HG03469 (cell line): ENCODE measurements around the gene SPSB2.
"Not testable (repeated sequence)": the region's sequence is repeated elsewhere in the genome, so short reads cannot be mapped to it uniquely, and the experiment has no call there.

Experiments used
- ATAC-seq: cut with Tn5 transposase; IDR thresholded peaks from one replicate; pipeline ENCODE4 v1.9.1; 2021; ENCODE audit warnings: mild to moderate bottlenecking, moderate library complexity, moderate number of reproducible peaks; ENCODE audit not compliant: unreplicated experiment

SPSB2 gene

DNA sequence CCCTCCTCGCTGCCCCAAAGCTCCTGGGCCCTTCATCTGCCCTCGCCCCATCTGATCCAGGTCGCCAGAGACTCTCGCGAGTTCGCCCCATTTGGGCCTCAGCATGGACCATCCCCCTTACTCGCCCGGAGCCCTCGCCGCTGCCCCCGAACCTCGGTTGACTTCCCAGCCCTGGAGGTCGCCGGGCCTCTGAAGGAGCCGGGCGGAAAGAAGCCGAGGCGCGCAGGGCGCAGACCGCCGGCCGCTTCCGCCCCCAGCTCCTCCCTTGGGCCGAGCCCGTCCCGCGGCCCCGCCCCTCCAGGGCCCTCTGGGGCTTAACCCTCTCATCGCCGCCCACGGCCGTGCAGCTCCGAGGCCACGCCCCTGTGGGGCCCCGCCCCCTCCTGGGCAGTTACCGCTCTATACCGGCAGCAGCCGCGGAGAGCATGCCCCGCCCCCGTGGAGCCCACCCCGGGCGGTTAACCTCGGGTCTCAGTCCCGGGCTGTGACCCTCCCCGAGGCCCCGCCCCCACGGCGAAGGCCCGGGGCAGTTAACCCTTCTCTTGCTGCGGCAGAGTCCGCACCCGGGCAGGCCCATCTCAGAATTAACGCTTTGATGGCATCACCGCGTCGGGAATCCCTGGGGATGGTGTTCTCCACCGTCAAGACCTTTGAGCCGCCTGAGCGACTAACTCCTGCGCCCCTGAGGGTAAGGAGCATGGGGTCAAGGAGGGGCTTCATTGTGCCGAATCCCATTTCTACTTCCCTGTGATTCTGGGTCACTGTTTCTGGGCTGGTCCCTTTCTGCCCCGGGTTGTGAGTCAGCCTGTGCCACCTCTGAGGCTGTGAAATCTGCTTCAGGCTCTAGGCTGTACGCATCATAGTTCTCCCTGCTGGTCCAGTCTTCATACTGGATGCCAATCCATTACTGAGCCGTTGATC is at the start of gene SPSB2:
SPSB2 (minus strand) TSS at position 210 of the 921 bp plus-strand sequence. CDS start 402 bp downstream, outside the sequence.
- peak; percentile 53 for ATAC-seq

DNA sequence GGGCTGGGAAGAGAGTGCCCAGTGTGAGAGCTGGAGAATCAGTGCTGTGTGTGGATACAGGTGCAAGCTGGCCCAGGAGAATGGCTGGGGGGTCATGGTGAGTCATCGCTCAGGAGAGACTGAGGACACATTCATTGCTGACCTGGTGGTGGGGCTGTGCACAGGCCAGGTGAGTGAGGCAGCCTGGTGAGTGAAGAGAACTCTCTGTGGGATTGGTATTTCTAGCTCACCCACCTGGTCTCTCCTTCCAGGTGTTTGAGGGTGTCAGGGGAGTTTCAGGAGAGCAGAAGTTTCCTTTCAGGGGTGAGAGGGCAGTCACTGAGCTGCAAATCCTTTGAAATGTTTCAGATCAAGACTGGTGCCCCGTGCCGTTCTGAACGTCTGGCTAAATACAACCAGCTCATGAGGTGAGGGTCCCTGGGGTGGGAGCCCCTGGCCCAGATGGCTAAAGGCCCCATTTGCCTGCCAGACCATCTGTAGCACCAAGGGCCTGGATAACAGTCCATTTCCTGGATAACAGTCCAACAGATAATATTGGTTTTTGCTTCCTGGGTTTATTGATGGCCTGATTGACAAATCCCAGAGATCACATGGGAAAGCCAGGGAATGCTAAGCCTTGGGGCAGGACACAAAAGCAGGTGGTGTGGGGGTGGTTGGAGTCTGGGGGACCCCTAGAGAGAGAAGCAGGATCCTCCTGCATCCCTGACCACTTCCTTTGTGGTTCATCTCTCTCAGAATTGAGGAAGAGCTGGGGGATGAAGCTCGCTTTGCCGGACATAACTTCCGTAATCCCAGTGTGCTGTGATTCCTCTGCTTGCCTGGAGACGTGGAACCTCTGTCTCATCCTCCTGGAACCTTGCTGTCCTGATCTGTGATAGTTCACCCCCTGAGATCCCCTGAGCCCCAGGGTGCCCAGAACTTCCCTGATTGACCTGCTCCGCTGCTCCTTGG is 49.2 kb upstream of the SPSB2 start:
- no peak for ATAC-seq

- no peak for ATAC-seq
These were observed 48.4 kb upstream of the SPSB2 start for GRCh38 chr12:6921539-6921938.

GRCh38 chr12:6919588-6919987 is 46.5 kb upstream of the SPSB2 start:
- ATAC-seq, result no peak

GRCh38 chr12:6917491-6918231 is 44.6 kb upstream of the SPSB2 start:
- no peak for ATAC-seq

DNA sequence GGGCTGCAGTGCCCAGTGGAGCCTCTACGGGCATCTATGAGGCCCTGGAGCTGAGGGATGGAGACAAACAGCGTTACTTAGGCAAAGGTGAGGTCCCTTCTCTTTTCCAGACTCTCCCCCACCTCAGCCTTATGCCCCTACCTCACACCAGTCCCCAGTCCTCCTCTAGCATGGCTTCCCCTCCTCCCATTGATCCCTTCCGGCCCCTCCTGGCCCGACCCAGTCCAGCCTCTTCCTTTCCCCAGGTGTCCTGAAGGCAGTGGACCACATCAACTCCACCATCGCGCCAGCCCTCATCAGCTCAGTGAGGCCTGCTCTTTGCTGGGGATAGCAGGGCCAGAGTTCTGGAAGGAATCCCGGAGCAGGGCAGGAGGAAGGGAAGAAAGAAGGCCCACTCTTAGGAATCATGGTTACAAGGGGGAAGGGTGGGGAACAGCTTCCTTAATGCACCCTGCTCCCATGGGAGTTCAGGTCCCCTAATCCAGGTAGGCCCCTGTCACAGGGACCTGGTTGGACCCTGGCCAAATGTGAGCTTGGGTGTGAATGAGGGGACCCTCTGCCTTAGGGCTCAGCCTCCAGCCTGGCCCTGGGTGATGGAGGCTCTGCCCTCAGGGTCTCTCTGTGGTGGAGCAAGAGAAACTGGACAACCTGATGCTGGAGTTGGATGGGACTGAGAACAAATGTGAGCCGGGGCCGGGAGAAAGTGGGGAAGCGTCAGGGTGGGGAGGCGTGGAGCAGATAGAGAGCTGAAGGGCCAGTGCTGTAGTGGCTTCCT is 43.5 kb upstream of the SPSB2 start:
- no peak for ATAC-seq

DNA sequence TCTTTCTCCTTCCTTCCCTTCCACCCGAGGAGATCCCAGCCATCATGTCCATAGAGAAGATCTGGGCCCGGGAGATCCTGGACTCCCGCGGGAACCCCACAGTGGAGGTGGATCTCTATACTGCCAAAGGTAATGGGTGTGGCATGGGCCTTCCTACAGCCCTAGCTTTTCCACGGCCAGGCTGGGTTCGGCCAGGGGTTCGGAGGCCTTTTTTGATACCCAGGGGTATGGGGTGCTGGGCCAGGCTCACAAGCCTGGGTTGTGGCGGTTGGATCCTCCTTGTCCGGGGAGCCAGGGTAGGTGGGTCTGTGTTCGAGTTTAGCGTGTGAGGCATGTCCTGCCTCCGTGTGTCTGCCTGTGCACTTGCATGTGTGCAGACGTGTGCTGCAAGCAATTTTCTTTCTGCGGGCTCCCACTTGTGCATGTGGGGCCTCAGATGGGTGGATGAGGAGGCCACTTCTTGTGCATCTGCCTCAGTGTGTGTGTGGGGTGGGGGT is 42.7 kb upstream of the SPSB2 start:
- ATAC-seq, result no peak

DNA sequence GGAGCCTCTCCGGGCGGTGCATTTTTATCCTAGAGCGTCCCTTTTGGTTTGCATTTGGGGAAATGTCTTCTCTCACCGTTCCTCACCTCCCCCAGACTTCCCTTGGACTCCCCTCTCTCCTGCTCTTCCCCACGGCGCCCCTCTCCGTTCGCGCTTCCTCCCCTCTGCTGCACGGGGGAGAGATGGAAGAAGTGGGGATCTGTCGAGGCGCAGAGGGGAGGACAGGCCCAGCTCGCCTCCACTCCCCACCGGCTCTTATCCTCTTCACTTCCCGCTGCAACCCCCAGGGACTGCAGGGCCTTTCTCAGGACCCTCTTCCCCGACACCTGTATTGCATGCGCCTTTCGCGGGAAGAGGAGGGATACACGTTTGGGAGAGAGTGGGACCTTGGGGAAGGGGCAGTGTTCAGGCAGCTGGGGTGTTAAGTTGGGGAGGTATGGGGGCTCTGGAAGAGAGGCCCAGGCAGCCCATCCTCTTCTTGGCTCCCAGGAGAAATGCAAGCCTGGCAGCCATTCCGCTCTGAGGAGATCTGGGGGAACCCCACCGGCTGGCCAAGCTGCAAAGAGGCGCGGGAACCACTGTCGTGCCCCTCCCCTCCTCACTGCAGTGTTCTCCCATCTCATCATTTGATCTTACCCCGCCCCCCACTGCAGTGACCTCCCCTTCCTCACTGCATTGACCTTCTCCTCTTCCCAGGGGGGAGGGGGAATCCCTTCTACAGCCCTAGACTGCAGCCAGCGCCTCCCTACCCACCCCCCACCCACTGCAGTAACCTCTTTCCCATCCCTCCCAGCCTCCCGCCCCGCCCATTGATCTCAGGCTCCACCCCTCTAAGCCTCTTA is 42.1 kb upstream of the SPSB2 start:
- no peak for ATAC-seq

DNA sequence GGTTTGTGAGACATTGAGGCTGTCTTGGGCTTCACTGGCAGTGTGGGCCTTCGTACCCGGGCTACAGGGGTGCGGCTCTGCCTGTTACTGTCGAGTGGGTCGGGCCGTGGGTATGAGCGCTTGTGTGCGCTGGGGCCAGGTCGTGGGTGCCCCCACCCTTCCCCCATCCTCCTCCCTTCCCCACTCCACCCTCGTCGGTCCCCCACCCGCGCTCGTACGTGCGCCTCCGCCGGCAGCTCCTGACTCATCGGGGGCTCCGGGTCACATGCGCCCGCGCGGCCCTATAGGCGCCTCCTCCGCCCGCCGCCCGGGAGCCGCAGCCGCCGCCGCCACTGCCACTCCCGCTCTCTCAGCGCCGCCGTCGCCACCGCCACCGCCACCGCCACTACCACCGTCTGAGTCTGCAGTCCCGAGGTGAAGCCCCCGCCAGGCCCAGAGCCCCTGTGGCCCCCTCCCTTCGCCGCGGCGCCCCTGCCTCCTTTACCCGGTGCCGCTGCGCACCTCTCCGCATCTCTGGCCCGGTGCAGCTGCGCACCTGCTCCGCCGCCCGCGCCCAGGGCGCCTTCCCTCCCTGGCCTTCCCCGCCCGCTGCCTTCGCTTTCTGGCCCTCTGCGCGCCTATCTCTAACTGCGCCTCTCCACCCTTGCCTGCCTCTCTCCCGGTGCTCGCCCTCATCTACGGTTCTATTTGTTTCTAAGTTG is 41.3 kb upstream of the SPSB2 start, which contains the start of gene ENO2:
ENO2 (plus strand) TSS at position 335 of the 701 bp plus-strand sequence. CDS start 1,253 bp downstream, outside the sequence.
- no peak for ATAC-seq

DNA sequence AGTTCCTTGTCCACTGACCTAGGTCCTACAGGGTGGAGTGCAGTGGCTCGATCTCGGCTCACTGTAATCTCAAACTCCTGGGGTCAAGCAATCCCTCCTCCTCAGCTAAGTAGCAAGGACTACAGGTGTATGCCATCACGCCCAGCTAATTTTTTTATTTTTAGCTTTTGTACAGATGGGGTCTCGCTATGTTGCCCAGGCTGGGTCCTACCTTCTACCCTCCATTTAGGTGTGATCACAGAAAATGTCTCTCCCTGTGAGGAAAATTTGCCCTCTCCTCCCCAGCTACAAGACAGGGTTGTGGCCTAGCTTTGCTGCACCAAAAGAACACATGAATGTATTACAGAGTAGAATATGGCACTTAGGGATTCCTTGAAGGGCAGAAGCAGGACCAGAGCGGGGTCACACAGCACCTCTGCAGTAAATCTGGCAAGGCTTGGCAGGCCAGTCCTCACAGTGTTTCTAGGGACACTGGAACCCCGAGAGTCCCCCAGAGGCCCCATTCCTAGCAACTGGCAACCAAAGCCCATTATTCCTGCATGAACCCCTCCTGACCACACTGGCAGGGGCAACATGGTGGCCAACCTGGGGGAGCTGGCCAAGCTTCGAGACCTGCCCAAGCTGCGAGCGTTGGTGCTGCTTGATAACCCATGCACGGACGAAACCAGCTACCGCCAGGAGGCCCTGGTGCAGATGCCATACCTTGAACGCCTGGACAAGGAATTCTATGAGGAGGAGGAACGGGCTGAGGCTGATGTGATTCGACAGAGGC is 39.2 kb upstream of the SPSB2 start:
- ATAC-seq, result no peak

- no peak for ATAC-seq
These were observed 36.5 kb upstream of the SPSB2 start for GRCh38 chr12:6909421-6910145.

DNA sequence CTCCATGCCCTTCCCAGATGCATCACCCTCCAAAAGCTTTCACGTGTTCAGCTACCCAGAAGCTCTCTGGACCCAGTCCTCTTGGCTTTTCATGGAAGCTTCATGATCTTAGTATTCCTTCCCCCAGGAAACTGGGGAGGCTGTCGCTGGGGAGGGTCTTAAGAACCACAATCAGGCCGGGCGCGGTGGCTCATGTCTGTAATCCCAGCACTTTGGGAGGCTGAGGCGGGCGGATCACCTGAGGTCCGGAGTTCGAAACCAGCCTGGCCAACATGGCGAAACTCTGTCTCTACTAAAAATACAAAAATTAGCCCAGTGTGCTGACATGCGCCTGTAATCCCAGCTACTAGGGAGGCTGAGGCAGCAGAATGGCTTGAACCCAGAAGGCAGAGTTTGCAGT is 35.0 kb upstream of the SPSB2 start:
- ATAC-seq, result not testable (repeated sequence)

GRCh38 chr12:6905414-6906040 is 32.4 kb upstream of the SPSB2 start:
- no peak for ATAC-seq

DNA sequence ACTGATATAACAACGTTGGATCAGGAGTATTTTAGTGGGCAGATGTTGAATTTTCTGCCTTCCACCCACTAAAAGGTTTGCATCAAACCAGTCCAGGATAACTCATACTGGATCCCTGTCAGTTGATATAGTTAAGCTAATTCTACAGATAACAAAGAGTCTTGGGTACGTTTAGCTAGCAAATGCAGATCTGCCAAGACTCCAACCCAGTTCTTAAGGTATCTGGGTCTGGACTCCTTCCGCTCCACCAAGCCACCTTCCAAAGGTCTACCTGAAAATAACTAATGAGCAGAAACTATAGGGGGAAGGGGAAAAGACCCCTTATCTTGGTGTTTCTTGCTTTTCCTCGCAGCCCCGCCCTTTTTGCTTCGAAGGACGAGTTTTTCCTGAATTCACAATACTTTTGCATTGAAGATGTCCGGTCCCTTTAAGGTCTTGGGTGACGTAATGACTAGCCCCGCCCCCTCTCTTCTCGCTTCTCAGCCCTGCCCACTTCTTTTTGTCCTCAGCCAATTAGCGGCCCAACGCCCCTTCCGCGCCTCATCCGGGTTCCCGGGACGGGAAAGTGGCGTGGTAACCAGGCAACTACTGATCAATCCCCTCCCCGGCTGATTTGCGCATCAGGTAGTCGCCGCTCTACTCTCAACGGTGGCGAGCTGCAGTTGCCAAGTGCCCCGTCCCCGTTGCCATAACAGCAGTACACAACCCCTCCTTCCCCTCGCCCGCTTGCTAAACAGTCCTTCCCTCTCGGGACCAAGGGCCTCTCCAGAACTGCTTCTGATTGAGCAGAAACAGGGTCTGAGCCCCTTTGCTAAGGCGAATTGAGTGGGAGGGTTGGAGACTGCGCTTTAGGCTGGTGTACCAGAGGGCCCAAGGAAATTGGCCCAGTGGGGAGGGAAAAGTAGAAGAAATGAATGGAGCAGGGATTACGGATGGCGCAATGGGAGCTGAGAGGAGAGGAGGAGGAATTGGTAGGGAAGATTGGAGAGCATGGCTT is 31.5 kb upstream of the SPSB2 start, which contains the start of gene LRRC23:
LRRC23 (plus strand) TSS at position 543 of the 997 bp plus-strand sequence. CDS start 812 bp downstream, outside the sequence.
- ATAC-seq, result no peak

- ATAC-seq, result no peak
These were observed 30.6 kb upstream of the SPSB2 start for GRCh38 chr12:6903722-6904121.
